Spleen (tissue), 7 donors: ENCODE results near the gene PRG3.

ENCODE experiments used
- POLR2A ChIP-seq, 3 donors: fragments of 450-650 bp; IDR thresholded peaks; one replicate each; pipeline ENCODE4 v1.5.1; 2017; ENCODE audit warnings: antibody characterized with exemption in 3 of 3, mild to moderate bottlenecking in 1 of 3
- POLR2AphosphoS5 ChIP-seq, 3 donors: sonication (generic); formaldehyde crosslinking; IDR thresholded peaks; one replicate each; pipeline ENCODE4 v1.5.1; 2017; ENCODE audit warnings: antibody characterized with exemption in 3 of 3
- TF ChIP-seq, protein P1 (sequence below), 11 experiments: fragments of 200-600 bp in 7 of 11; fragments of 450-650 bp in 4 of 11; sonication (generic) in 4 of 11; IDR thresholded peaks in 8 of 11; conservative IDR thresholded peaks in 3 of 11; 1 replicate in 7 of 11; 2 replicates in 4 of 11; pipeline versions ENCODE4 v1.4.0 to v1.8.0; 2016 to 2021; ENCODE audit warnings: antibody characterized with exemption in 11 of 11, inconsistent platforms in 4 of 11, mild to moderate bottlenecking in 1 of 11
- donor health status: DM: no; HTN: no; CAD: no; lungs with moderate emphysema.
- donor health status: DM: no; HTN: no; CAD: no.
- donor health status: DM: no; HTN: no; CAD: no.

DNA sequence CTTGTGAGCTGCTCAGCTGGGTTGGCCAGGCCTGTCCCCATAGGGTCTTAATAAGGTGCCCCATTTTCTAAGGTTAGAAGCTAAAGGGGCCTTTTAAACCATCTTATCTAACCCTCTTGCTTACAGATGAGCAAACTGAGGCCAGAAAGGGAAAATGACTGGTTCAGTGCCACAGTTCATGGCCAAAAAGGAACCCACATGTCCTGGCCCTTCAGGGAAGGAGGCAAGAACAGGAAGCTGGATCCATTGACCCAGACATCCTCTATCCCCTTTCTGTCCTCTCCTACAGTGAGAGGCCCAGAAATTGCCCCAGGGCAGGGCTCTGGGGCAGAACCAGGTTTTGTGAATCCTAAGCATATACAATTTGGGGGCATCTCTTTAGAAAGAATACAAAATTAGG lies 10.0 kb downstream of the PRG3 start:
- TF ChIP-seq, protein P1, sequence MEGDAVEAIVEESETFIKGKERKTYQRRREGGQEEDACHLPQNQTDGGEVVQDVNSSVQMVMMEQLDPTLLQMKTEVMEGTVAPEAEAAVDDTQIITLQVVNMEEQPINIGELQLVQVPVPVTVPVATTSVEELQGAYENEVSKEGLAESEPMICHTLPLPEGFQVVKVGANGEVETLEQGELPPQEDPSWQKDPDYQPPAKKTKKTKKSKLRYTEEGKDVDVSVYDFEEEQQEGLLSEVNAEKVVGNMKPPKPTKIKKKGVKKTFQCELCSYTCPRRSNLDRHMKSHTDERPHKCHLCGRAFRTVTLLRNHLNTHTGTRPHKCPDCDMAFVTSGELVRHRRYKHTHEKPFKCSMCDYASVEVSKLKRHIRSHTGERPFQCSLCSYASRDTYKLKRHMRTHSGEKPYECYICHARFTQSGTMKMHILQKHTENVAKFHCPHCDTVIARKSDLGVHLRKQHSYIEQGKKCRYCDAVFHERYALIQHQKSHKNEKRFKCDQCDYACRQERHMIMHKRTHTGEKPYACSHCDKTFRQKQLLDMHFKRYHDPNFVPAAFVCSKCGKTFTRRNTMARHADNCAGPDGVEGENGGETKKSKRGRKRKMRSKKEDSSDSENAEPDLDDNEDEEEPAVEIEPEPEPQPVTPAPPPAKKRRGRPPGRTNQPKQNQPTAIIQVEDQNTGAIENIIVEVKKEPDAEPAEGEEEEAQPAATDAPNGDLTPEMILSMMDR (IDR thresholded peaks at IDR 0.05 in 8 of 11, conservative IDR thresholded peaks at IDR 0.05 in 3 of 11), result no peak
- TF ChIP-seq POLR2AphosphoS5 (IDR thresholded peaks at IDR 0.05), result no peak
- TF ChIP-seq POLR2A (IDR thresholded peaks at IDR 0.05), result no peak
